Umbilical cord (tissue), 2 donors: ENCODE data around the gene NPPA. TPM values are rescaled to one million over a fixed set of nuclear protein-coding genes. Genes with fewer than 3 reads are reported as not detected.
"Not testable (repeated sequence)": the region's sequence is repeated elsewhere in the genome, so short reads cannot be mapped to it uniquely, and the experiment has no call there.

Source experiments
- DNase-seq: peaks from one replicate; pipeline ENCODE4 v3.0.0-alpha.2; 2015; ENCODE audit warnings: low spot score
- total RNA-seq: library from RNA; depleted of rRNA; stranded (reverse); fragments of >200 nt; gene quantifications from one replicate; pipeline ENCODE4 v1.2.3, GENCODE V29; 2014; ENCODE audit warnings: low replicate concordance; ENCODE audit not compliant: insufficient read depth

Gene NPPA
- not detected for total RNA-seq

DNA sequence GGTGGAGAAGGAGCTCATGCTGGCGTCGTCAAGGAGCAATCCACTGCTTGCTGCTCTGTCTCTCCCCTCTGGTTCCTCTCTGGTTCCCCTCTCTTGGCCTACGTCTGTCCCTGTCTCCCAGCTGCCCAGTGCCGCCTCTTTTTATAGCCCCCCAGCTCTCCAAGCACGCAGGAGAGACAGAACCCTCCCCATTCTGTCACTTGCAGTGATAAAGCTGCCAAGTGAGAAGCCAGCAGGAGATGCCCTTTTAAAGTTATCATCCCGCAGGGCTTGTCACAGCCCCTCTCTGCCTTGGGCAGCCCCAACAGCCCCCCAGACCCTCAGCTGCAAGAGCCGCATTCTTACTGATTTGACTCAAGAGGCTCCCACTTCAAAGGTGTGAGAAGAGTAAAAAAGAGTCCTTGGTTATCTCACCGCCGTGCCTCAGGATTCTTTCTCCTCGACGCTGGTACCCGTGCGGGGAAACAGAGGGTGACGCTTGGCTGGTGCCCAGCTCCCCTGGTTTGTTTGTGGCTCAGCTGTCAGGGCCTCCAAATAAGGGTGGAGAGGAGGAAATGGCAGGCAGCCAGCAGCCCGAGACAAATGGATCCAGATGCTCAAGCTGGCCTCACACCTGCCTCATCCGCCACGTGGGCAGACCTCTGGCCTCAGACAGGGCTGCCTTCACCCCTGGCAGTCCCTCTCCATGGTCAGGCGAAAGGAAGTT is at the start of gene NPPA:
TSS of gene NPPA (minus strand) at position 117 of the 706 bp plus-strand sequence. CDS start at position 18, 99 bp downstream.
- no peak for DNase-seq

DNA sequence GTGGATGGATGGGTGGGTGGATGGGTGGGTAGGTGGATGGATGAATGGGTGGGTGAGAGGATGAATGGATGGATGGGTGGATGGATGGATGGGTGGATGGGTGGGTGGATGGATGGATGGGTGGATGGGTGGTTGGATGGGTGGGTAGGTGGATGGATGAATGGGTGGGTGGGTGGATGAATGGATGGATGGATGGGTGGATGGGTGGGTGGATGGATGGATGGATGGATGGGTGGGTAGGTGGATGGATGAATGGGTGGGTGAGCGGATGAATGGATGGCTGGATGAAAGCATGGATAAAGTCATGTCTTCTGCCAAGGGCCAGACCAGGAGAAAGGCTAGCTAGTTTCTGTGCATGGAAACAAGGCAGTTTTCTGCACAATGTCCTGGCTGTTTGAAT is 46.9 kb upstream of the NPPA start:
- DNase-seq = not testable (repeated sequence)

DNA sequence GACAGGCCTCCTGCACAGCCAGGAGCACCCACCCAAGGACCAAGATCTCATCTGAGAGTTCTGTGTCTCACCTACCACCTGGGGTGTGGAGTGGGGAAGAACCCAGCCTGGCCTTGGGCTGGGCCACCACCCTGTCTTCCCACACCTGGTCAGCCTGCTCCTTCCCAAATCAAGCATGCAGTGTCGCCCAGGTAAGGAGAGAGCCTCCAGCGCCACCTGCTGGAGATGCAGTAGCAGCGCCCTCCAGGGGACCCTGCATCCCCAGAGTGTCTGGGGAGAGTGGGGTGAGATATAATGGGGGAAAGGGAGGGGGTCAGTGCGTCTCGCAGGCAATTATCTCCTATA is 46.3 kb upstream of the NPPA start:
- DNase-seq = peak; percentile 14

DNA sequence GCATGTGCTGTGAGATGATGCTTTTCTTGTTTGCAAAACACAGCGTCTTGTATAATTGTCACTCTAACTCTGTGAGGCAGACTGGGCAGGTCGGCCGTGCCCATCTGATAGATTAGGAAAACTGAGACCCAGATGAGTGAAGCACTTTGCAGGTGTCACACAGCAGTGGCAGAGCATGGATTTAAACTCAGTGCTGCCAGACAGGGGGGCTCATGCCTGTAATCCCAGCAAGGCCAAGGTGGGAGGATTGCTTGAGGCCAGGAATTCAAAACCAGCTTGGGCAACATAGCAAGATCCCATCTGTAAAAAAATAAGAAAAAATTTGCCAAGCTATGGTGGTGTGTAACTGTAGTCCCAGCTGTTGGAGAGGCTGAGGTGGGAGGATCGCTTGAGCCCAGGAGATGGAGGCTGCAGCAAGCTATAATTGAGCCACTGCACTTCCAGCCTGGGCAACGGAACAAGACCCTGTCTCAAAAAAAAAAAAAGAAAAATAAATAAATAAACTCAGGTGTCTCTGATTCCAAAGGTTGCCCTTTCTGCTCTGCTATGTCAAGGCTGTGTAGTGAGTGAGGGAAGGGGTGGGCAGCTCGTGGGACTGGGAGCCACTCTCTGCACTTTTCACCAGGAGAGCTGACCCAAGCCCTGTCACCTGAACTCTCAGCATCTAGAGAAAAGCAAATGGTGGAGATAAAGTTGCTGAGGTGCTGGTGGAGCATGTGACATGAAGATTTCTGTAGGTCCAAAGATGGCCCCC is 44.0 kb upstream of the NPPA start:
- DNase-seq = no peak

DNA sequence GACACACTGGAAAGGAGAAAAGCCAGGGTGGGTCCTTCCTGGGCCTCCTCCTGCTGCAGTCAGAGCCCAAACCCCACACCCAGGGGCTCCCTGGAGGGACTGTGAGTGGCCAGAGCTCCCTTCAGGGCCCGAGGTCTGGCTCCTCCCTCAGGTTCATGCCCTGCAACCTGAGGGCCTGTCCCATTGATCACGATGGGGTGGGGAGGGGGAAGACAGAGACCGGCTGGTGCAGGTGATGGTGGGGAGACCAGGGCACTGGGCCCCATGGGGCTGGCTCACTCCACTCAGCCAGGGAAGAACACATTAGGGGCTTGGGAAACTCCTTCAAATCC is 41.3 kb upstream of the NPPA start:
- no peak for DNase-seq

DNA sequence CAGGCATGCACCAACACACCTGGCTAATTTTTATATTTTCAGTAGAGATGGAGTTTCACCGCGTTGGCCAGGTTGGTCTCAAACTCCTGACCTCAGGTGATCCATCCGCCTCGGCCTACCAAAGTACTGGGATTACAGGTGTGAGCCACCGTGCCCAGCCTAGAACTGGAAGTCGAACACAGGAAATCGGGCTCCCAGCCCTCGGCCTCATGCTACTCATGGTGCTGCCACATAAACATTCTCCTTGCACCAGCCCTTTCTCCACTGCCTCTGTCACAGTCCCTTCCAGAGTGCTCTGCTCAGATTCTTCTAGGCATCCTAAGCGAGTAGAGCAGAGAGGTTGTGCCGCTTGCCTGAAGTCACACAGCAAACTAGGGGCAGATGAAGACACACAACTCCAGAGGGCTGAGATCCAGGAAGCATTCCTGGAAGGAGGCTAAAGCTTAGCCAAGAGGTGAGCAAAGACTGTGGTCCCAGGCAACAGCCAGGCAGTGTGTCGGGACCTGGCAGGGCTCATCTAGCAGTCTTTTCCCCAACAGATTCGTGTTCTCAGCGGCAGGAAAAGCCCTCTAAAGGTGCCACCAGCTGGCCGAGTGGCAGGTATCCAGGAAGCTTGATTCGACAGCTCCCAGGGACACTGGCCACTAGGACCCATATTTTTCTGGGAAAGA is 40.8 kb upstream of the NPPA start:
- DNase-seq = no peak

DNA sequence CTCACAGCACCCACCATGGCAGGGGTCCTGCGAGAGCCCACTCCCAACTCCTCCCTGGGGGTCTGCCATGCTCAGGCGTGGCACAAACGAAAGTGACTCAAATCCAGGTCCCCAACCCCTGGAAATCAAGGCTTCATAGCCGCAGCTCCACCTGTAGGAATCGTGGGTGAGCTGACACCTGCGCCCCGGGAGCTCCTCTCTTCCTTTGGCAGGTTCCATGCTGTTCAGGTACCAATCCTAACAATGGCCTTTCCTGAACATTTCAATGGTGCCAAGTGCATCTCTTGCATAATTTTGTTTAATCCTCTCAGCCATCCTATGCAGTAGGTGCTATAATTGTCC is 40.1 kb upstream of the NPPA start:
- no peak for DNase-seq

DNA sequence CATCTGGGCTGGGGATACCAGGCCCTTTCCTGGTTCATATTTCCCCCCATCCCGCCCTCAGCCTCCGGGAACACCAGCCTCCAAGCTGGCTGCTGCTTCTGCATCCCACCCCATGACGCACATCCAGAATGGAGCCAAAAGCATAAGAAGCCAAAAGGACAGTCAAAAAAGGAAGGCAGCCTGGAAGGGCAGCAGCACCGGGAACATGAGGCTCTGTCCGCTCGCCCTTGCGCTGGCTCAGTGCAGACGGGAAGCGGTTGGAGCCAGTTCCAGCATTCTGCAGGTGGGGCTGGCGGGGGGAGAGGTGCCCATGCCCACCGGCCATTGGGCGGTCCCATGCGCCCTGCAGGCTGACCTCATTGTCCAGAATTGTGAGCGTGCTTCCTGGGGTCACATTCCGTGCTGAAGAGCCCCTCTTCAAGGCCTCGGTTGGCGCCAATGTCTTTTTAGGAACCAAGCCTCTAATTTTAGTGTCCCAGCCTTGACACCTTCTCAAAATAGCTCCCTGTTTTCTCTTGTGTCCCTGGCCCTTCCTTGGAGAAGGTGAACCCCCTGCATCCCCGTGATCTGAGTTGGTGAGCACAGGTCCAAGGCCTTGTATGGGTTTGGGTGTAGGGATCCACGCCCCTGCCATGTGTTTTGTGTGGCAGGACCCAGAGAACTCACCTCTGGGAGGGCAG is 39.5 kb upstream of the NPPA start:
- no peak for DNase-seq

DNA sequence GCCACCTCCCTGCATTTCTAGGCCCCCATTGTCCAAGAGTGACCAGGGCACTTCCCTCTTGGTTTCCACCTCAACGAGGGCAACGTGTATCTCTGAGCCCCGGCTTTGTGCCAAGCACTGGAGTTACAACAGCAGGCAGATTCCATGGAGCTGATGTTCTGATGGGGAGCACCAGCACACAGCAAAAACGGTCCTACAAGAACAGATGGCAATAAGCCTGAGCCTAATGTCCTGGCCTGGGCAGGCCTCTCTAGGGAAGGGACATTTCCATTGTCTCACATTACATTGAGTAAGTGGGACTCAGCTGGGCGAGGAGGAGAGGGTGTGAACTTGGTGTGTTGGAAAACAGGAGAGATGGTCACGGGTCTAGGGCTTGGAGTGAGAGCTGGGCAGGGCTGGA is 38.3 kb upstream of the NPPA start:
- no peak for DNase-seq

DNA sequence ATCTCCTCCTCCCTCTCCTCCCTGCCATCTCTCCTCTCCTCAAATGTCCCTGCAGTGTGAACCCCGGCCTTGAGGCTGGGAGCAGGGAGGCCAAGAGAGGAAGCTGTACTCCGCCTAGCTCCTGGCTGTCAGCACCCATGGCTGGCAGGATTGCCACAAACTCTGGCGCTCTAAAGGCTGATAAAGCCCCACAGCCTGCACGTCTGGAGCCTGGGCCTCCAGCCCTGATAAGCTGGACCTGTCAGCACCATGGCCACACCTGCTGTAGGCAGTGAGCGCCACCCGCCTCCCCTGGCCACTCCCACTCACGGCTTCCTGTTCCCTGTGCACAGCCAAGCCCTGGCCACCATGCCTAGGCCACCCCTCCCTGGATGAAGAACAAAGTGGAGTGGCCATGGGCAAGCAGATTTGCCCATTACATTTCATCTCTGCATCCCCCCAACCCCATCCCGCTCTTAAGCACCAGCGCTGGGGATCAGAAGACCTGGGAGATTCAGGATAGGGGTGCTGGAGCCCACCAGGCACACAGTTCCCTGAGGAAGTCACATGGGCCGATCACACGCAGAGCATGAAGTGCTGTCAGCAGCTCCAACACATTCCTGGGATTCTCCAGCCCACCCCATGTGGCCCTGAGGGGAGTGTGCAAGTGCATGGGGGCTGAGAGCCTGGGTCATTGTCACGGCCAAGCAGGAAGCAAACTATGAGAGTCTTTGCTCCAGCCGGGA is 35.4 kb upstream of the NPPA start:
- peak; percentile 23 for DNase-seq

DNA sequence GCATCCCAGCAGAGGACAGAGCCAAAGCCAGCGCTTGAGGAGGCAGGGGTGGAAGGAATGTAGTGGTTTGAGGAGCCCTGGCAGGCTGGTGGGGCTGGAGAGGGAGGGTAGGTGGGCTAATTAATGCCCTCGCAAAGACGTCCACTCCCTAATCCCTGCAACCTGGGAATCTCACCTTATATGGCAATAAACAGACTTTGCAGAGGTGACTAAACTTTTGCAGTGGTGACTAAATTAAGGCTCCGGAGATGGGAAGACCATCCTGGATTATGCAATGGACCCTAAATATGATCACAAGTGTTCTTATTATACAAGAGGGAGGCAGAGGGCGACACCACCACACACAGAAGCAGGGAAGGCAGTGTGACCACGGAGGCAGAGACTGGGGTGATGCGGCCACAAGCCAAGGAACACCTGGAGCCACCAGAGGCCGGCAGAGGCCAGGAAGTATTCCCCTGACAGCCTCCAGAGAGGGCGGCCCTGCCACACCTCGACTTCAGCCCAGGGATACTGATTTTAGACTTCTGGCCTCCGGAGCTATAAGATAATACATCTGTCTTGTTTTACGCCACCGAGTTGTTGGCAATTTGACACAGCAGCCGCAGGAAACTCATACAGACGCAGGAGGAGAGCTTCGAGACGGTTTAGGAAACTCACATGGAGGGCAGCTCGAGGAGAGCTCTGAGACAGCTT is 34.3 kb upstream of the NPPA start:
- no peak for DNase-seq

DNA sequence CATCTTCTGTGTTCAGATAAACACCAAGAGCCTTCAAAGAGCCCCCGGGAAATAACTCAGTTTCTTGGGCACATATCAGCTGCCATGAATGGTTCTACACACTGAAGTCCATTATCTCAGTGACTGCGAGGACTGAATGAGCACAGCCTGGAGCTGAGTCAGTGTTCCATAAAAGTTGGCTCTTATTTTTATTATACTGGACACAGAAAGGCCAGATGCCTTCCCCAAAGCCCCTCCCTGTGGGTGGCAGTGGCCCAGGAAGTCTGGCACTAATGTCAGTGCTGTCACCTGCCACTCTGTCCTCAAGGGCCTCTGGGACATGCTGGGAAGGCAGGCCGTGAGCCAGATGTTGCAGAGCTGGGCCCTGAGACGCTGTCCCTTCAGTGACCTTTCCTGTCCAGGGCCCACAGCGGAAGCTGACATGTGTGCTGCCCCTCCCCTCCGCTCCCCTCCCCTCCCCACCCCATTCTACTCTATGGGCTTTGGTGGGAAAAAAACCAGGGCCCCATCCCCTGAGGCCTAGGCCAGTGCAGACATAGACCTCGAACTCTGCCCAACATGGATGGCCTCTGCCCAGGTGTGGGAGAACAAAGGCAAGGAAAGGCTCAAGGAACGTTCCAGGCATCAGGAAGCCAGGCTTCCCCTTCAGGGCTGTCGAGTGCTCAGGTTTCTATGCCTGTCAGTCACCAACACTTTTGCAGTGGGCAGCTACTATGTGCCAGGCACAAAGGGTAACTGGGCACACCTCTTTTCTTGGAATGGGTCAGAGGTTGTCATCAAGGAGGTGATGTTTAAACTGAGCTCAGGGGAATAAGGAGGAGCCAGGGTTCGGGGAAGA is 33.5 kb upstream of the NPPA start:
- no peak for DNase-seq

DNA sequence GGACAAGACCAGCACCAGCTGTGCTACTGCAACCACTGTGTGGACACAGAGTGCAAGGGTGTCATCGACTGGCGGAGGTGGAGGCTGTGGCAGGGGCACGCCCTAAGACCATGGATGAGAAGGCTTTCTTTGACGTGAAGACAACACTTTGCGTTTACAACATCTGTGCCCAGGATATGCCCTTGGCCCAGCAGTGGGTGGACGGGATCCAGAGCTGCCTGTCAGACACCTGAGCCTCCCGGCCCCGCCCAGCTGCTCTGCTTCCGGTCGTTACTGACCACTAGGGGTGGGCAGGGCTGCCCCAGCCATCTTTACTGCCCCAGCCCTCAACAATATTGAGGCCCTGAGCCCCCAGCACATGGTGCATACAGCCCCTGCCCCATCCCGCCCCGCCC is 32.6 kb upstream of the NPPA start:
- no peak for DNase-seq

DNA sequence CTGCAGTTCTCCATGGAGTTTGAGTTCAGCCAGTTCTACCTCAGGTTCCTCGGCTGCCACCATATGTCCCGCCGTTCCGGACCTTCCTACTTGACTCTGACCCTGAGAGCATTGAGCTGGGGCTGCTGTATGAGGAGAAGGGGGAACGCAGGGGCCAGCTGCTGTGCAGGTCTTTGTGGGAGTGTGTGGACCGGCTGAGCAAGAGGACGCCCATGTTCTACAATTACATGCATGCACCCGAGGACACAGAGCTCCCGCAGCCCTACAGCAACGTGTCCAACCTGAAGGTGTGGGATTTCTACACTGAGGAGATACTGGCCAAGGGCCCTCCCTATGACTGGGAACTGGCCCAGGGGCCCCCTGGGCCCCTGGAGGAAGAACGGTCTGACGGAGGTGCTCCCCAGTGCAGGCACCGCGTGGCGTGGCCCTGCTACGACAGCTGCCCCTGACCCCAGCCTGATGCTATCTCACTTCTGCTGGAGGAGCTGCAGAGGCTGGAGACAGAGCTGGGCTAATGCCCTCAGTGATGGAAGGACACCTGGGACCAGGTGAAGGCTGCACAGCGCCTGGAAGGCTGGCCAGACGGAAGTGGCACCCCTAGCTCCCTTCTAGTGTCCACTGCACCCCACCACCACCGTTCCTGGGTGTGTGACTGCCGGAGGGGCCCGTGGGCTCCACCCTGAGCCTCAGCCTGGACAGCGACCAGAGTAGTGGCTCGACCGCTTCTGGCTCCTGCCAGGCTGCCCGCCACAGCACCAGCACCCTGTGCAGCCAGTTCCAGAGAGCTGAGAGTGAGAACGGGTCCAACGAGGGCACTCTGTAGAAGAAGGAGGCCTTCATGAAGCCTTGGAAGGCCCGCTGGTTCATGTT is 32.0 kb upstream of the NPPA start:
- DNase-seq = no peak

DNA sequence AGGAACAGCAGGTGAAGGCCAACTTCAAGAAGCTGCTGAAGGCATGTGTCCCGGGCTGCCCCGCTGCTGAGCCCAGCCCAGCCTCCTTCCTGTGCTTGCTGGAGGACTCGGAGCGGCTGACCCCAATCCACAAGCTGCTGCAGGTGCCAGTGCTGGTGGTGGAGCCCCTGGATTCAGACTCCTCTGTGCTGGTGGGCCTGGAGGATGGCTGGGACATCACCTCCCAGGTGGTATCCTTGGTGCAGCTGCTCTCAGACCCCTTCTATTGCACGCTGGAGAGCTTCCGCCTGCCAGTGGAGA is 31.3 kb upstream of the NPPA start:
- no peak for DNase-seq

DNA sequence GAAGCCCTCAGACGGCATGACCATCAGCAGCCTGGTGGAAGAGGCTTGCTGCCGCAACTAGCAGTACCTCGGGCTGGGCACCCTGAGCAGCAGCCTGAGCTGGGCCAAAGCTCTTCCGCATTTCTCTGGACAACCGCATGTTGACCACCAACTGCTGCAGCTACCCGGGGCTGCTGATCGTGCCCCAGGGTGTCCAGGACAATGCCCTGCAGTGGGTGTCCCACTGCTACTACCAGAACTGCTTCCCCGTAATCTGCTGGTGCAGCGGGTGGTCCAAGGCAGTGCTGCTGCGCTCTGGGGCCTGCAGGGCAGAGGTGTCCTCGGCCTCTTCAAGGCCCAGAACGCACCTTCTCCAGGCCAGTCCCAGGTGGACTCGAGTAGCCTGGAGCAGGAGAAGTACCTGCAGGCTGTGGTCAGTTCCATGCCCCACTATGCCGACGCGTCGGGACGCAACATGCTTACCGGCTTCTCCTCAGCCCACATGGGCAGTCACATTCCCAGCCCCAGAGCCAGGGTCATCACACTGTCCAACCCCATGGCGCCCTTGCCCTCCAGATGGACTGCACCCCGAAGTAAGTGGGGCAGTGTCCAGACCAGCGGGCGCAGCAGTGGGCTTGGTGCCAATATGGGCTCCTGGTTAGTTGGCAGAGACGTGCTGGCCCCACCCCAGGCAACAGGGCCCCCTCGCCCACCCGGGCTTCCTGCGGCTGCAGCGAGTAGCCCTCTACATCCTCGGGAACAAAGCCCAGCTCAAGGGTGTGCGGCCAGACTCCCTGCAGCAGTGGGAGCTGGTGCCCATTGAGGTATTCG is 30.7 kb upstream of the NPPA start:
- DNase-seq = no peak

DNA sequence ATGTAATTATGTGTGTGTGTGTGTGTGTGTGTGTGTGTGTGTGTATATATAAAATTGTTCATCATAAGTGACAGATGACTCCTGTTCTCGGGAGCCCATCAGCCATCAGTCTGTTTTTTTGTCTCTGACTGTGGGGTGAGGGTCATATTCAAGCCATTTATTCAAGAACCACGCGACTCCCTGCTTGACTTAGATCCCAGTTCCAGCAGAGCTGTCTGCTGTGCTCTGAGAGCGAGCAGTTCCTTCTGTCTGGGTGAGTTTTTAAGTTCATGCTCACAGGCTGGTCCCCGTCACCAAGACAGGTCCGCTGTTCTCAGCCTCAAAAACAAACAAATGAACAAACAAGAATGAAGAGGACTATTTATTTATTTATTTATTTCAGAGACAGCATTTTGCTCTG is 29.5 kb upstream of the NPPA start:
- no peak for DNase-seq

DNA sequence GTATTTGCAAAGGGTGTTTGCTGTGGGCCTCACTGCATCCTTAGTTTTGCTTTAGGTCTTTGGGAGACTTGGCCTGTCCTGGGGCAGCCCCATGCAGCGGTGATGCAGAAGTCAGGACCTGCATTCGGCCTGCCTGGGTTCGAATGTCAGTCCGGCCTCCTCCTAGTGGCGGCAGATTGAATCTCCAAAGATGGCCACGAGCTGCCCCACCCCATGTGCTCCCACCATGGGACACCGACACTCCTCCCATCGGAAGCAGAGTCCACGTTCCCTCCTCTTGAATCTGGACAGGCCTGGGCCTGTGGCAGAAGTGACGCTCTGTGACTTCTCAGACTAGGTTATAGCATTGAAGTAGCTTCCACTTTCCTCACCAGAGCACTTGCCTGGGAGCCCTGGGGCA is 27.5 kb upstream of the NPPA start:
- DNase-seq = no peak

DNA sequence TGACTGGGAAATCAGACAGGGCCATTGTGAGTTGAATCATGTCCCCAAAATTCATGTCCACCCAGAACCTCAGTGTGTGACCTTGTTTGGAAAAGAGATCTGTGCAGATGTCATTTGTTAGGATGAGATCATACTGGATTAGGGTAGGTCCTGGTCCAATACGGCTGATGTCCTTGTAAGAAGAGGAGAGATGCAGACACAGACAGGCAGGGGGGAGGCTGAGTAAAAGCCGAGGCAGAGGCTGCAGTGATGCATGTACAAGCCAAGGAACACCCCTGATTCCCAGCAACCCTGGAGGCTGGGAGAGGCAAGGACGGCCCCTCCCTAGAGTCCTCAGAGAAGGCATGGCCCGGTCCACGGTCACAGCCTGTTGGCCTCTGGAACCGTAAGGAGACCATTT is 27.0 kb upstream of the NPPA start:
- no peak for DNase-seq
